Measurements from ENCODE around the gene INPP5J.

DNA sequence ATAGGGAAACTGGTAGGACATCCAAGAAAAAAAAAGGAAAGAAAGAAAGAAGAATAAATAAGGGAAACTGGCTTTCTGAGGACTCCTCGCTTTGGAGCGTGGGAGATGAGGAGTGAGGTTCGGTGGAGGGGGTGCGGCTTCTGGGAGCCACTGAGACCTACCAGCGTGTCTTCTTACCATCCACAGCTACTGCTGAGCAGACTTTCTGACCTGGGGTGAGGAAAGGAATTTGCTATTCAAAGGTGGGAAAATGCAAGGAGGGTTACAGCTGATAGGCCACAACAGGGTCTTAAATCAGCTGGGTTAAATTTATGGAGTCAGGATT is 14.9 kb upstream of the INPP5J start:
- TF ChIP-seq, protein P1, sequence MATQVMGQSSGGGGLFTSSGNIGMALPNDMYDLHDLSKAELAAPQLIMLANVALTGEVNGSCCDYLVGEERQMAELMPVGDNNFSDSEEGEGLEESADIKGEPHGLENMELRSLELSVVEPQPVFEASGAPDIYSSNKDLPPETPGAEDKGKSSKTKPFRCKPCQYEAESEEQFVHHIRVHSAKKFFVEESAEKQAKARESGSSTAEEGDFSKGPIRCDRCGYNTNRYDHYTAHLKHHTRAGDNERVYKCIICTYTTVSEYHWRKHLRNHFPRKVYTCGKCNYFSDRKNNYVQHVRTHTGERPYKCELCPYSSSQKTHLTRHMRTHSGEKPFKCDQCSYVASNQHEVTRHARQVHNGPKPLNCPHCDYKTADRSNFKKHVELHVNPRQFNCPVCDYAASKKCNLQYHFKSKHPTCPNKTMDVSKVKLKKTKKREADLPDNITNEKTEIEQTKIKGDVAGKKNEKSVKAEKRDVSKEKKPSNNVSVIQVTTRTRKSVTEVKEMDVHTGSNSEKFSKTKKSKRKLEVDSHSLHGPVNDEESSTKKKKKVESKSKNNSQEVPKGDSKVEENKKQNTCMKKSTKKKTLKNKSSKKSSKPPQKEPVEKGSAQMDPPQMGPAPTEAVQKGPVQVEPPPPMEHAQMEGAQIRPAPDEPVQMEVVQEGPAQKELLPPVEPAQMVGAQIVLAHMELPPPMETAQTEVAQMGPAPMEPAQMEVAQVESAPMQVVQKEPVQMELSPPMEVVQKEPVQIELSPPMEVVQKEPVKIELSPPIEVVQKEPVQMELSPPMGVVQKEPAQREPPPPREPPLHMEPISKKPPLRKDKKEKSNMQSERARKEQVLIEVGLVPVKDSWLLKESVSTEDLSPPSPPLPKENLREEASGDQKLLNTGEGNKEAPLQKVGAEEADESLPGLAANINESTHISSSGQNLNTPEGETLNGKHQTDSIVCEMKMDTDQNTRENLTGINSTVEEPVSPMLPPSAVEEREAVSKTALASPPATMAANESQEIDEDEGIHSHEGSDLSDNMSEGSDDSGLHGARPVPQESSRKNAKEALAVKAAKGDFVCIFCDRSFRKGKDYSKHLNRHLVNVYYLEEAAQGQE (IDR thresholded peaks at IDR 0.05; ENCODE audit: insufficient read depth in 1 of 2, low read depth in 2 of 2, low read length in 1 of 2) = no peak
- no peak for TF ChIP-seq POLR2AphosphoS5 (IDR thresholded peaks at IDR 0.05; ENCODE audit: low read depth, low read length)
- TF ChIP-seq, protein P2, sequence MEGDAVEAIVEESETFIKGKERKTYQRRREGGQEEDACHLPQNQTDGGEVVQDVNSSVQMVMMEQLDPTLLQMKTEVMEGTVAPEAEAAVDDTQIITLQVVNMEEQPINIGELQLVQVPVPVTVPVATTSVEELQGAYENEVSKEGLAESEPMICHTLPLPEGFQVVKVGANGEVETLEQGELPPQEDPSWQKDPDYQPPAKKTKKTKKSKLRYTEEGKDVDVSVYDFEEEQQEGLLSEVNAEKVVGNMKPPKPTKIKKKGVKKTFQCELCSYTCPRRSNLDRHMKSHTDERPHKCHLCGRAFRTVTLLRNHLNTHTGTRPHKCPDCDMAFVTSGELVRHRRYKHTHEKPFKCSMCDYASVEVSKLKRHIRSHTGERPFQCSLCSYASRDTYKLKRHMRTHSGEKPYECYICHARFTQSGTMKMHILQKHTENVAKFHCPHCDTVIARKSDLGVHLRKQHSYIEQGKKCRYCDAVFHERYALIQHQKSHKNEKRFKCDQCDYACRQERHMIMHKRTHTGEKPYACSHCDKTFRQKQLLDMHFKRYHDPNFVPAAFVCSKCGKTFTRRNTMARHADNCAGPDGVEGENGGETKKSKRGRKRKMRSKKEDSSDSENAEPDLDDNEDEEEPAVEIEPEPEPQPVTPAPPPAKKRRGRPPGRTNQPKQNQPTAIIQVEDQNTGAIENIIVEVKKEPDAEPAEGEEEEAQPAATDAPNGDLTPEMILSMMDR (IDR thresholded peaks at IDR 0.05) = peak; percentile 63; the same call in 1 of the 2 replicates
- TF ChIP-seq TCF7L2 (IDR thresholded peaks at IDR 0.05; ENCODE audit: low read depth, low read length) = no peak

All from Panc1 (cell line).